ENCODE measurements around the gene SLC26A6.

- TF ChIP-seq POLR2A (IDR thresholded peaks at IDR 0.05; ENCODE audit: low read depth, low read length) (no peak), POU2F2 (IDR thresholded peaks at IDR 0.05; ENCODE audit: low read depth, low read length) (no peak), POLR2AphosphoS5 (IDR thresholded peaks at IDR 0.05; ENCODE audit: low read depth, low read length) (no peak), TAF1 (IDR thresholded peaks at IDR 0.05; ENCODE audit: low read depth, low read length) (no peak)
Measured at GRCh38 chr3:48682786-48683185, 47.5 kb upstream of the SLC26A6 start.
